CD14-positive monocyte (primary cell): Measurements from ENCODE around the gene PRR15. TPM values are rescaled to one million over a fixed set of nuclear protein-coding genes. Genes with fewer than 3 reads are reported as not detected.

Experiments
- DNase-seq, 3 donors: peaks; one replicate each; pipeline ENCODE4 v3.0.0-alpha.2; 2011 to 2022
- H2AFZ ChIP-seq: 2 replicates; pipeline ENCODE4 v1.6.0; 2012; ENCODE audit warnings: mild to moderate bottlenecking, low read depth, low read length, inconsistent platforms; ENCODE audit not compliant: insufficient read depth, poor library complexity, severe bottlenecking
- H3K27ac ChIP-seq, 2 donors: 1 replicate in 1 of 2; 2 replicates in 1 of 2; pipeline ENCODE4 v1.5.1; 2012 to 2013; ENCODE audit warnings: low read length in 2 of 2, control low read depth in 1 of 2, inconsistent platforms in 1 of 2, low read depth in 1 of 2, mild to moderate bottlenecking in 1 of 2
- H3K27me3 ChIP-seq, 2 donors: one replicate each; pipeline versions ENCODE4 v1.6.0 to v1.6.1; 2011 to 2013; ENCODE audit warnings: low read length in 2 of 2; ENCODE audit not compliant: control insufficient read depth in 2 of 2, insufficient read depth in 2 of 2
- H3K36me3 ChIP-seq, 2 donors: replicated peaks in 1 of 2; 1 replicate in 1 of 2; 2 replicates in 1 of 2; pipeline versions ENCODE4 v1.5.1 to v1.6.1; 2012 to 2013; ENCODE audit warnings: low read length in 2 of 2, control low read depth in 1 of 2, inconsistent platforms in 1 of 2, mild to moderate bottlenecking in 1 of 2; ENCODE audit not compliant: insufficient read depth in 2 of 2, control insufficient read depth in 1 of 2
- H3K4me1 ChIP-seq, 2 donors: 1 replicate in 1 of 2; 2 replicates in 1 of 2; pipeline versions ENCODE4 v1.5.1 to v1.6.1; 2012 to 2013; ENCODE audit warnings: low read length in 2 of 2, control low read depth in 1 of 2, inconsistent platforms in 1 of 2, mild to moderate bottlenecking in 1 of 2, moderate library complexity in 1 of 2; ENCODE audit not compliant: insufficient read depth in 2 of 2, control insufficient read depth in 1 of 2
- H3K4me2 ChIP-seq: replicated peaks from 2 replicates; pipeline ENCODE3; 2012; ENCODE audit warnings: low read length, moderate library complexity, mild to moderate bottlenecking; ENCODE audit not compliant: poor library complexity, severe bottlenecking; ENCODE audit errors: extremely low read depth
- H3K4me3 ChIP-seq, 3 experiments: fragments of 200-600 bp in 1 of 3; sonication (generic) in 1 of 3; replicated peaks in 1 of 3; 1 replicate in 2 of 3; 2 replicates in 1 of 3; pipeline ENCODE4 v1.5.1; 2011 to 2013; ENCODE audit warnings: low read length in 3 of 3, mild to moderate bottlenecking in 3 of 3, control low read depth in 2 of 3, low read depth in 2 of 3, inconsistent platforms in 1 of 3, moderate library complexity in 1 of 3
- H3K79me2 ChIP-seq: 2 replicates; pipeline ENCODE4 v1.6.0; 2012; ENCODE audit warnings: mild to moderate bottlenecking, control low read depth, inconsistent platforms, low read length, moderate library complexity; ENCODE audit not compliant: insufficient read depth
- H3K9ac ChIP-seq: 2 replicates; pipeline ENCODE4 v1.6.0; 2017; ENCODE audit warnings: low read length, mild to moderate bottlenecking; ENCODE audit not compliant: insufficient read depth, poor library complexity, severe bottlenecking
- H3K9me3 ChIP-seq, 2 donors: replicated peaks in 1 of 2; 1 replicate in 1 of 2; 2 replicates in 1 of 2; pipeline versions ENCODE4 v1.5.1 to v1.6.1; 2012 to 2013; ENCODE audit warnings: low read length in 2 of 2, control low read depth in 1 of 2; ENCODE audit not compliant: control insufficient read depth in 1 of 2, insufficient read depth in 1 of 2
- H4K20me1 ChIP-seq: 2 replicates; pipeline ENCODE4 v1.6.0; 2012; ENCODE audit warnings: mild to moderate bottlenecking, low read length, control low read depth, moderate library complexity; ENCODE audit not compliant: insufficient read depth
- H3K27ac Mint-ChIP-seq, 7 donors: one replicate each; pipeline ENCODE4 v1.8.0; 2020; ENCODE audit warnings: mild to moderate bottlenecking in 7 of 7, mixed read lengths in 7 of 7, moderate library complexity in 6 of 7, inconsistent platforms in 2 of 7
- H3K27me3 Mint-ChIP-seq, 3 donors: one replicate each; pipeline ENCODE4 v1.8.0; 2021 to 2022; ENCODE audit warnings: low read depth in 3 of 3, mild to moderate bottlenecking in 3 of 3, mixed read lengths in 3 of 3, moderate library complexity in 3 of 3, inconsistent platforms in 1 of 3
- H3K36me3 Mint-ChIP-seq, 2 donors: one replicate each; pipeline ENCODE4 v1.8.0; 2020; ENCODE audit warnings: mixed read lengths in 2 of 2, inconsistent platforms in 1 of 2, mild to moderate bottlenecking in 1 of 2
- H3K4me1 Mint-ChIP-seq: one replicate; pipeline ENCODE4 v1.8.0; 2020; ENCODE audit warnings: mild to moderate bottlenecking, mixed read lengths
- H3K4me3 Mint-ChIP-seq, 2 donors: one replicate each; pipeline ENCODE4 v1.8.0; 2020; ENCODE audit warnings: mild to moderate bottlenecking in 2 of 2, mixed read lengths in 2 of 2, moderate library complexity in 1 of 2
- H3K9me3 Mint-ChIP-seq, 7 donors: one replicate each; pipeline ENCODE4 v1.8.0; 2020 to 2022; ENCODE audit warnings: mixed read lengths in 7 of 7, mild to moderate bottlenecking in 6 of 7, moderate library complexity in 6 of 7, inconsistent platforms in 2 of 7
- CTCF ChIP-seq: fragments of 200-600 bp; IDR thresholded peaks from one replicate; pipeline ENCODE4 v1.8.0; 2022; ENCODE audit warnings: antibody characterized with exemption, mild to moderate bottlenecking
- WGBS: methylation state at CpG from one replicate; pipeline ENCODE4 v1.1.5; 2013; ENCODE audit warnings: missing lambda C conversion rate; ENCODE audit not compliant: insufficient coverage; 5-methylcytosine and 5-hydroxymethylcytosine counted together
- intact Hi-C, 2 donors: fragments of 100-400 bp; cut with micrococcal nuclease; formaldehyde crosslinking; loops; one replicate each; pipeline versions ENCODE4 v1.15.0 to v1.15.1; 2023
- polyA plus RNA-seq, 3 donors: library from polyadenylated mRNA; depleted of rRNA in 1 of 3; unstranded in 2 of 3; stranded (reverse) in 1 of 3; fragments of 300-500 nt in 2 of 3; fragments of >200 nt in 1 of 3; fragmentation: Illumina TruSeq in 2 of 3; gene quantifications; 1 replicate in 2 of 3; 2 replicates in 1 of 3; pipeline ENCODE4 v1.2.3, GENCODE V29; 2012 to 2021

Gene PRR15
- polyA plus RNA-seq, 3 donors, result not detected

- Mint-ChIP-seq H3K36me3 (no peaks in the 10 kb centered on the region), H3K4me1 (peaks cover 3% of the 10 kb centered on the region), H3K27me3 (peaks cover 2 to 4% (median 2%) of the 10 kb centered on the region in 3 donors), H3K27ac (no peak overlapping the region), H3K9me3 (peaks cover 0 to under 1% (median 0%) of the 10 kb centered on the region in 7 donors), H3K4me3 (no peak overlapping the region)
- H3K4me2 ChIP-seq, result no peak overlapping the region
- no peak overlapping the region for H3K4me3 ChIP-seq
- no peaks in the 10 kb centered on the region for H3K36me3 ChIP-seq
- no peak overlapping the region for H3K27ac ChIP-seq
- H3K27me3 ChIP-seq, result no peaks in the 10 kb centered on the region
- no peak for TF ChIP-seq CTCF
- no peak for DNase-seq
- H3K9ac ChIP-seq, result no peak overlapping the region
- H2AFZ ChIP-seq, result no peak overlapping the region
- no peaks in the 10 kb centered on the region for H3K9me3 ChIP-seq
- intact Hi-C loops, result no loop called here
- no peaks in the 10 kb centered on the region for H3K4me1 ChIP-seq
- no peaks in the 10 kb centered on the region for H3K79me2 ChIP-seq
- H4K20me1 ChIP-seq, result no peaks in the 10 kb centered on the region
- 100% methylated on average over 1 of the region's 2 CpGs for WGBS
Measured at GRCh38 chr7:29612596-29612995, 49.0 kb downstream of the PRR15 start.

- H3K9me3 ChIP-seq, result no peaks in the 10 kb centered on the region
- 100% methylated on average over 2 of the region's 3 CpGs for WGBS
- peaks cover 3% of the 10 kb centered on the region for H3K4me1 Mint-ChIP-seq
- no peak overlapping the region for H3K4me3 Mint-ChIP-seq
- no peak overlapping the region for H3K4me3 ChIP-seq
- no peak overlapping the region for H3K9ac ChIP-seq
- no peak overlapping the region for H3K4me2 ChIP-seq
- no peak for TF ChIP-seq CTCF
- H3K36me3 Mint-ChIP-seq, result no peaks in the 10 kb centered on the region
- no peak overlapping the region for H2AFZ ChIP-seq
- DNase-seq, result no peak
- H3K79me2 ChIP-seq, result no peaks in the 10 kb centered on the region
- intact Hi-C loops, result no loop called here
- H3K9me3 Mint-ChIP-seq, result peaks cover 0 to 1% (median 0%) of the 10 kb centered on the region in 7 donors
- H4K20me1 ChIP-seq, result no peaks in the 10 kb centered on the region
- no peaks in the 10 kb centered on the region for H3K27me3 ChIP-seq
- no peak overlapping the region for H3K27ac ChIP-seq
- no peaks in the 10 kb centered on the region for H3K4me1 ChIP-seq
- no peak overlapping the region for H3K27ac Mint-ChIP-seq
- peaks cover 2 to 4% (median 2%) of the 10 kb centered on the region in 3 donors for H3K27me3 Mint-ChIP-seq
- no peaks in the 10 kb centered on the region for H3K36me3 ChIP-seq
Measured at GRCh38 chr7:29613100-29613499, 49.5 kb downstream of the PRR15 start.
